ENCODE measurements around the gene MSLN.

DNA sequence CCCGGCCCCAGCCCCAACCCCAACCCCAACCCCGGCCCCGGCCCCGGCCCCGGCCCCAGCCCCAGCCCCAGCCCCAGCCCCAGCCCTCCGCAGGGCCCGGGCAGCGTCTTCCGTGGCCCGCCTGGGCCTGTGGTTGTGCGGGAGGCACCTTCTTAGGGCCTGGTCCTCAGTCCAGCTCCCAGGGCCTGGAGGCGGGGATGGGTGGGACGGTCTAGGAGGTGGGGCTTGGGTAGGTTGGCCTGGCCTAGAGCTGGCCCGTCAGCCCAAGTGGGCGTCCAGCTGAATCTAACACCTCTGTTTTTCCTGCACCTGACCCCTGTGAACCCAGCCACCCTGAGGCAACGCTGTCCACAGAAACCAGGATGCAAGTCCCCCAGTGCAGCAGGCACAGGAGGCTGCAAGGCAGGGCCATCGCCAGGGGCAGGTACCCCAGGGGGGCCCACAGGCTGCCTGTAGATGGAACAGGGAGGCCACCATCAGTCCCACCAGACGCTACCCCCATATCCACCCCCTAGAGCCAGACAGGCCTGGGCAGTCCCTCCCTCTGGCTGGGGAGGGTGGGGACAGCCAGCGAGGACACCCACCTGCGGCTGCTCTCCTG, 8.8 kb downstream of the MSLN start:
- TF ChIP-seq, protein P1, sequence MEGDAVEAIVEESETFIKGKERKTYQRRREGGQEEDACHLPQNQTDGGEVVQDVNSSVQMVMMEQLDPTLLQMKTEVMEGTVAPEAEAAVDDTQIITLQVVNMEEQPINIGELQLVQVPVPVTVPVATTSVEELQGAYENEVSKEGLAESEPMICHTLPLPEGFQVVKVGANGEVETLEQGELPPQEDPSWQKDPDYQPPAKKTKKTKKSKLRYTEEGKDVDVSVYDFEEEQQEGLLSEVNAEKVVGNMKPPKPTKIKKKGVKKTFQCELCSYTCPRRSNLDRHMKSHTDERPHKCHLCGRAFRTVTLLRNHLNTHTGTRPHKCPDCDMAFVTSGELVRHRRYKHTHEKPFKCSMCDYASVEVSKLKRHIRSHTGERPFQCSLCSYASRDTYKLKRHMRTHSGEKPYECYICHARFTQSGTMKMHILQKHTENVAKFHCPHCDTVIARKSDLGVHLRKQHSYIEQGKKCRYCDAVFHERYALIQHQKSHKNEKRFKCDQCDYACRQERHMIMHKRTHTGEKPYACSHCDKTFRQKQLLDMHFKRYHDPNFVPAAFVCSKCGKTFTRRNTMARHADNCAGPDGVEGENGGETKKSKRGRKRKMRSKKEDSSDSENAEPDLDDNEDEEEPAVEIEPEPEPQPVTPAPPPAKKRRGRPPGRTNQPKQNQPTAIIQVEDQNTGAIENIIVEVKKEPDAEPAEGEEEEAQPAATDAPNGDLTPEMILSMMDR (conservative IDR thresholded peaks at IDR 0.05; ENCODE audit: low read length) = no peak
- no peak for TF ChIP-seq EZH2phosphoT487 (IDR thresholded peaks at IDR 0.05; ENCODE audit: borderline replicate concordance)

All from Loucy (cell line).